ENCODE measurements around the gene AFAP1L1.

Gene AFAP1L1

GRCh38 chr5:149317281-149318048 lies 45.8 kb downstream of the AFAP1L1 start:
- DNase-seq: peak; percentile 19

GRCh38 chr5:149319174-149319573 lies 47.5 kb downstream of the AFAP1L1 start:
- no peak for DNase-seq

GRCh38 chr5:149320791-149321330 lies 49.2 kb downstream of the AFAP1L1 start:
- no peak for DNase-seq

GRCh38 chr5:149322518-149322917 lies 50.9 kb downstream of the AFAP1L1 start:
- DNase-seq: no peak

GRCh38 chr5:149323210-149323609 lies 51.6 kb downstream of the AFAP1L1 start:
- no peak for DNase-seq

GRCh38 chr5:149323621-149324205 lies 52.1 kb downstream of the AFAP1L1 start:
- DNase-seq: no peak

- no peak for DNase-seq
These were observed 53.0 kb downstream of the AFAP1L1 start for GRCh38 chr5:149324641-149325040.

- DNase-seq: no peak
These were observed 53.6 kb downstream of the AFAP1L1 start for GRCh38 chr5:149325166-149325735.

- DNase-seq: no peak
These were observed 54.2 kb downstream of the AFAP1L1 start for GRCh38 chr5:149325894-149326293.

GRCh38 chr5:149326611-149327010 lies 55.0 kb downstream of the AFAP1L1 start:
- no peak for DNase-seq

GRCh38 chr5:149328177-149328576 lies 56.5 kb downstream of the AFAP1L1 start:
- no peak for DNase-seq

GRCh38 chr5:149333711-149334443 lies 62.2 kb downstream of the AFAP1L1 start:
- no peak for DNase-seq

- DNase-seq: no peak
These were observed 66.1 kb downstream of the AFAP1L1 start for GRCh38 chr5:149337736-149338135.

GRCh38 chr5:149338364-149338763 lies 66.7 kb downstream of the AFAP1L1 start:
- DNase-seq: no peak

GRCh38 chr5:149340920-149341319 lies 69.3 kb downstream of the AFAP1L1 start:
- DNase-seq: no peak

- DNase-seq: no peak
These were observed 70.2 kb downstream of the AFAP1L1 start for GRCh38 chr5:149341876-149342275.

- DNase-seq: no peak
These were observed 72.5 kb downstream of the AFAP1L1 start for GRCh38 chr5:149344151-149344550.

- DNase-seq: peak; percentile 94
These were observed 73.7 kb downstream of the AFAP1L1 start, which contains the start of gene GRPEL2 for GRCh38 chr5:149345147-149345891. Gene GRPEL2, plus strand, starts transcription at chr5:149345499. Its CDS starts 41 bp downstream, at chr5:149345540.

GRCh38 chr5:149345892-149346222 lies 74.2 kb downstream of the AFAP1L1 start:
- peak; percentile 16 for DNase-seq

GRCh38 chr5:149348518-149348917 lies 76.9 kb downstream of the AFAP1L1 start:
- DNase-seq: no peak

- no peak for DNase-seq
These were observed 77.7 kb downstream of the AFAP1L1 start for GRCh38 chr5:149349382-149349781.

GRCh38 chr5:149352169-149352568 lies 80.5 kb downstream of the AFAP1L1 start:
- DNase-seq: no peak

- no peak for DNase-seq
These were observed 82.3 kb downstream of the AFAP1L1 start for GRCh38 chr5:149353911-149354310.

Measured in stimulated activated CD4-positive, alpha-beta T cell treated with anti-CD3 and anti-CD28 coated beads, Interleukin-4, amount 100 ng/mL, for 1 hour (primary cell).